Ascending aorta (tissue), 2 donors: ENCODE data around the gene CSTPP1. TPM values are rescaled to one million over a fixed set of nuclear protein-coding genes. Genes with fewer than 3 reads are reported as not detected.
"Not testable (repeated sequence)": the region's sequence is repeated elsewhere in the genome, so short reads cannot be mapped to it uniquely, and the experiment has no call there.

Experiments
- DNase-seq, 2 donors: peaks; one replicate each; pipeline ENCODE4 v3.0.0-alpha.2; 2019; ENCODE audit warnings: low spot score in 2 of 2
- H3K27ac ChIP-seq, 2 donors: fragments of 200-600 bp; sonication (generic); one replicate each; pipeline ENCODE4 v1.5.1; 2016 to 2017; ENCODE audit warnings: mild to moderate bottlenecking in 1 of 2
- H3K27me3 ChIP-seq: fragments of 200-600 bp; sonication (generic); one replicate; pipeline ENCODE4 v1.5.1; 2017
- H3K36me3 ChIP-seq, 2 donors: fragments of 200-600 bp; sonication (generic); one replicate each; pipeline ENCODE4 v1.5.1; 2016
- H3K4me1 ChIP-seq, 2 donors: fragments of 200-600 bp; sonication (generic); one replicate each; pipeline ENCODE4 v1.5.1; 2016 to 2017; ENCODE audit warnings: mild to moderate bottlenecking in 1 of 2
- H3K4me3 ChIP-seq, 2 donors: fragments of 200-600 bp; sonication (generic); one replicate each; pipeline ENCODE4 v1.5.1; 2016 to 2017; ENCODE audit warnings: mild to moderate bottlenecking in 1 of 2
- H3K9me3 ChIP-seq, 2 donors: fragments of 200-600 bp; sonication (generic); one replicate each; pipeline ENCODE4 v1.5.1; 2016
- CTCF ChIP-seq, 3 experiments: fragments of 200-600 bp in 2 of 3; fragments of 450-650 bp in 1 of 3; sonication (generic) in 2 of 3; IDR thresholded peaks; one replicate each; pipeline ENCODE4 v1.5.1; 2016 to 2019; ENCODE audit warnings: antibody characterized with exemption in 3 of 3, mild to moderate bottlenecking in 1 of 3, moderate library complexity in 1 of 3
- intact Hi-C: fragments of 100-400 bp; cut with DNase I; formaldehyde crosslinking; loops from one replicate; pipeline ENCODE4 v1.15.1; 2023
- total RNA-seq: library from RNA; depleted of rRNA; stranded (reverse); fragments of >200 nt; gene quantifications from one replicate; pipeline ENCODE4 v1.1.0, GENCODE V29; 2016

CSTPP1 gene
- total RNA-seq, 1 donor from 2014 or later = 16.6 TPM

GRCh38 chr11:47201015-47201414 is 264.5 kb downstream of the CSTPP1 start:
- Histone ChIP-seq H3K27ac (no peak overlapping the region), H3K27me3 (no peaks in the 10 kb centered on the region), H3K4me3 (no peak overlapping the region), H3K9me3 (no peaks in the 10 kb centered on the region), H3K4me1 (peaks cover 0 to 9% of the 10 kb centered on the region in 2 donors), H3K36me3 (no peaks in the 10 kb centered on the region)
- intact Hi-C loops = no loop called here
- no peak for DNase-seq
- no peak for TF ChIP-seq CTCF (IDR thresholded peaks at IDR 0.05)

DNA sequence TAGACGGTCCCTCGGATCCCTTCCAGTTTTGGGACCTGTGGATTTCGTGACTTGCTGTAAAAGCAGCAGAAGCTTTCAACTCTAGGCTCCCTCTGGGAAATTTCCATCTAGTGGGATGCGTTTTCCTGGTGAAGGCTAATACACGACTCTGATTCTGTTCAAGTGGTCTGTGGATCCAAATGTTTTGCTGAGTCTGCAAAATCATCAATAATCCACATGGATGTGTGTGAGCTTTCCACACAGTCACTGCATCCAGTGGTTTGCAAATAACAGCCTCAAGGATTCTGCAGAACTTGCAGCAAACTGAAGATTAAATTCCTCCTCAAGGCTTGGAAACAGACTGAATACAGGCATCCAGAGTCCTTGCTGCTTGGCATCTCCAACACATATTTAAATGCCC is 266.0 kb downstream of the CSTPP1 start:
- Histone ChIP-seq H3K4me3 (no peak overlapping the region), H3K36me3 (no peaks in the 10 kb centered on the region), H3K9me3 (no peaks in the 10 kb centered on the region), H3K27me3 (no peaks in the 10 kb centered on the region), H3K4me1 (peaks cover 0 to 9% of the 10 kb centered on the region in 2 donors), H3K27ac (no peak overlapping the region)
- intact Hi-C loops = no loop called here
- DNase-seq = no peak
- TF ChIP-seq CTCF (IDR thresholded peaks at IDR 0.05) = no peak

GRCh38 chr11:47204637-47204989 is 268.1 kb downstream of the CSTPP1 start:
- Histone ChIP-seq H3K36me3 (no peaks in the 10 kb centered on the region), H3K27ac (no peak overlapping the region), H3K27me3 (no peaks in the 10 kb centered on the region), H3K4me3 (no peak overlapping the region), H3K4me1 (peaks cover 0 to 9% of the 10 kb centered on the region in 2 donors), H3K9me3 (no peaks in the 10 kb centered on the region)
- TF ChIP-seq CTCF (IDR thresholded peaks at IDR 0.05) = no peak
- intact Hi-C loops = no loop called here
- DNase-seq = no peak

DNA sequence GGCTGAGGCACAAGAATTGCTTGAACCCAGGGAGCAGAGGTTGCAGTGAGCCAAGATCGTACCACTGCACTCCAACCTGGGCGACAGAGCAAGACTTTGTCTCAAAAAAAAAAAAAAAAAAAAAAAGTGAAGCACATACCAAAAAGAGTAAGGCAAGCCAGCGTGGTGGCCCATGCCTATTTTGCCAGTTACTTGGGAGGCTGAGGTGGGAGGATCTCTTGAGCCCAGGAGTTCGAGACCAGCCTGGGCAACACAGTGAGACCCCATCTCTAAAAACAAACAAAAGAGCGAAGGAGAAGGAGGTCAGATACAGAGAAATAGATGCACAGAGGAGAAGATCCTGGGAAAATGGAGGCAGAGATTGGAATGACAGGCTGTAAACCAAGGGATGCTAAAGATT is 270.0 kb downstream of the CSTPP1 start:
- intact Hi-C loops, DNase-seq, H3K27me3 ChIP-seq, H3K36me3 ChIP-seq, H3K4me1 ChIP-seq, H3K27ac ChIP-seq, H3K4me3 ChIP-seq, H3K9me3 ChIP-seq: not testable (repeated sequence)

DNA sequence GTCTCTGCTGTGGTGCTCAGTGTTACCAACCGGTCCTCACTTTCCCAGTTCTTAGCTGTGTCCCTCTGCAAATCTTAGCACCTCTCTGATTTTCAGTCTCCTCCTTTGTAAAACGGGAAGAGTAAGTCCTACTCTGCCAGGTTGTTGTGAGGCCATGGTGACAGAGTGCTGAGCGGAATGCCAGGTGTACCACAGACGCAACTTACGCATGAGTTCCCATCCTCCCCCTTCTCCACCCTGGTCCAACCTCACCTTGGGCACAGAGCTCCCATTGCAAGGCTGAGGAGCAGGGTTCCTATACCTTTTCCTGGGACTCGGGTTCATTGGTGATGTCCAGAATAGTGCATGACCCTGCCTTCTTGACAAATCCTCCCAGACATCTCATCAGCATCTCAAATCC is 270.9 kb downstream of the CSTPP1 start:
- Histone ChIP-seq H3K4me3 (no peak overlapping the region), H3K27me3 (no peaks in the 10 kb centered on the region), H3K4me1 (peaks cover 0 to 9% of the 10 kb centered on the region in 2 donors), H3K9me3 (no peaks in the 10 kb centered on the region), H3K27ac (no peak overlapping the region), H3K36me3 (no peaks in the 10 kb centered on the region)
- intact Hi-C loops = no loop called here
- TF ChIP-seq CTCF (IDR thresholded peaks at IDR 0.05) = no peak
- no peak for DNase-seq

DNA sequence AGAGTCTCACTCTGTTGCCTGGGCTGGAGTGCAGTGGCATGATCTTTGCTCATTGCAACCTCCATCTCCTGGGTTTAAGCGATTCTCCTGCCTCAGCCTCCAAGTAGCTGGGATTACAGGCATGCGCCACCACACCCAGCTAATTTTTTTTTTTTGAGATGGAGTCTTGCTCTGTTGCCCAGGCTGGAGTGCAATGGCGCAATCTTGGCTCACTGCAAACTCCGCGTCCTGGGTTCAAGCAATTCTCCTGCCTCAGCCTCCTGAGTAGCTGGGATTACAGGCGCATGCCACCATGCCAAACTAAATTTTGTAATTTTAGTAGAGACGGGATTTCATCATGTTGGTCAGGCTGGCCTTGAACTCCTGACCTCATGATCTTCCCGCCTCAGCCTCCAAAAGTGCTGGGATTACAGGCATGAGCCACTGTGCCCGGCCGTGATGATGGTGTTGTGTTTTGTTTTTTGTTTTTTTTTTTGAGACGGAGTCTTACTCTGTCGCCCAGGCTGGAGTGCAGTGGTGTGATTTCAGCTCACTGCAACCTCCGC is 271.5 kb downstream of the CSTPP1 start:
- H3K9me3 ChIP-seq, DNase-seq, H3K36me3 ChIP-seq, H3K27ac ChIP-seq, intact Hi-C loops, H3K4me1 ChIP-seq, H3K27me3 ChIP-seq, H3K4me3 ChIP-seq: not testable (repeated sequence)

DNA sequence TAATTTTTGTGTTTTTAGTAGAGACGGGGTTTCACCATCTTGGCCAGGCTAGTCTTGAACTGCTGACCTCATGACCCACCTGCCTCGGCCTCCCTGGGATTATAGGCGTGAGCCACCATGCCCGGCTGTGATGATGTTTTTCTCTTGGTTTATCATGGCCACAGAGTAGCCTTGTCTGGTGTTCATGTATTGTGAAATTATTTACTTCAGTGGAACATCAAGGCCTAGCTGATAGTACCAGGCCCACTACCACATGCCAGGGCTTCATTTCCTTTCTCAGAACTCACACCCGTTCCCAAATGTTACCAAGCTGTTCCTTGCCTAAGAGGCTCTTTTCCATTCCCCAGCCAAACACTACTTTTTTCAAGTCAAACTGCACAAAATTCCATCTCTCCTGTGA is 272.1 kb downstream of the CSTPP1 start:
- intact Hi-C loops = no loop called here
- Histone ChIP-seq H3K27ac (no peak overlapping the region), H3K4me1 (peaks cover 0 to 11% of the 10 kb centered on the region in 2 donors), H3K9me3 (no peaks in the 10 kb centered on the region), H3K4me3 (no peak overlapping the region), H3K27me3 (no peaks in the 10 kb centered on the region), H3K36me3 (no peaks in the 10 kb centered on the region)
- DNase-seq = no peak
- TF ChIP-seq CTCF (IDR thresholded peaks at IDR 0.05) = no peak
